AG08396 (cell line): Measurements from ENCODE around the gene PTPRN2.

Experiments
- DNase-seq: peaks from one replicate; pipeline ENCODE4 v3.0.0; 2012; ENCODE audit warnings: low spot score, mixed read lengths

Gene PTPRN2

GRCh38 chr7:157561816-157562410, 1025.7 kb downstream of the PTPRN2 start:
- DNase-seq: no peak

GRCh38 chr7:157561523-157561785, 1026.2 kb downstream of the PTPRN2 start:
- no peak for DNase-seq

GRCh38 chr7:157560710-157561522, 1026.7 kb downstream of the PTPRN2 start:
- DNase-seq: no peak

- DNase-seq: no peak
These were observed 1027.4 kb downstream of the PTPRN2 start for GRCh38 chr7:157560258-157560654.

GRCh38 chr7:157559596-157560257, 1027.9 kb downstream of the PTPRN2 start:
- DNase-seq: no peak

- no peak for DNase-seq
These were observed 1028.6 kb downstream of the PTPRN2 start for GRCh38 chr7:157558875-157559595.

GRCh38 chr7:157558516-157558874, 1029.1 kb downstream of the PTPRN2 start:
- DNase-seq: no peak

- no peak for DNase-seq
These were observed 1029.6 kb downstream of the PTPRN2 start for GRCh38 chr7:157558061-157558460.

- no peak for DNase-seq
These were observed 1030.4 kb downstream of the PTPRN2 start for GRCh38 chr7:157557263-157557662.

GRCh38 chr7:157556642-157556944, 1031.0 kb downstream of the PTPRN2 start:
- no peak for DNase-seq

- DNase-seq: no peak
These were observed 1031.5 kb downstream of the PTPRN2 start for GRCh38 chr7:157555944-157556641.

- no peak for DNase-seq
These were observed 1032.3 kb downstream of the PTPRN2 start for GRCh38 chr7:157555313-157555712.

- no peak for DNase-seq
These were observed 1033.0 kb downstream of the PTPRN2 start for GRCh38 chr7:157554393-157555238.

GRCh38 chr7:157553256-157553655, 1034.4 kb downstream of the PTPRN2 start:
- no peak for DNase-seq

GRCh38 chr7:157552295-157552993, 1035.2 kb downstream of the PTPRN2 start:
- no peak for DNase-seq

GRCh38 chr7:157551325-157552070, 1036.1 kb downstream of the PTPRN2 start:
- no peak for DNase-seq

- no peak for DNase-seq
These were observed 1037.0 kb downstream of the PTPRN2 start for GRCh38 chr7:157550300-157551275.

- no peak for DNase-seq
These were observed 1037.9 kb downstream of the PTPRN2 start for GRCh38 chr7:157549612-157550299.
